NCI-H2227 (cell line): ENCODE measurements around the gene TTLL11.

Experiments used
- DNase-seq: peaks from one replicate; lab custom pipeline; 2025; ENCODE audit not compliant: unreplicated experiment; lab: John Stamatoyannopoulos, UW

Gene TTLL11

GRCh38 chr9:122053567-122054350 is 39.3 kb downstream of the TTLL11 start:
- no peak for DNase-seq

DNA sequence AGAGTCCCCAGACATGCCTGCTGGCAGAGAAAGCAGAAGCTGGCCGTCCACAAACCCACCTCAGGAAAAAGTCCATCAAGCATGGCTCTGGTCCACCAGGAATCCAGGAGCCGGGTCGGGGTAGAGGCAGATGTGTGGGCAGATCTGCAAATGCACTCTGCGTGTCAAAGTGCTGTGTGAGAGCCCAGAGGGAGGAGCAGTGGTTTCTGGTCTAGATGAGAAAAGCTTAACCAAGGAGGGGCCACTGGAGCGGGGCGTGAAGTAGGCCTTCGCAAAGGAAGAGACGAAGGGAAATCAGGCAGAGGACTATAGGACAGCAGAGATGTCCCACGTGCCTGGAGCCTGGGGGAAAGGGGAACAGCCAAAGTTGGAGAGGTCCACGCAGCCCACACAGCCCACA is 40.0 kb downstream of the TTLL11 start:
- DNase-seq, result no peak

GRCh38 chr9:122051351-122052321 is 41.5 kb downstream of the TTLL11 start:
- no peak for DNase-seq

DNA sequence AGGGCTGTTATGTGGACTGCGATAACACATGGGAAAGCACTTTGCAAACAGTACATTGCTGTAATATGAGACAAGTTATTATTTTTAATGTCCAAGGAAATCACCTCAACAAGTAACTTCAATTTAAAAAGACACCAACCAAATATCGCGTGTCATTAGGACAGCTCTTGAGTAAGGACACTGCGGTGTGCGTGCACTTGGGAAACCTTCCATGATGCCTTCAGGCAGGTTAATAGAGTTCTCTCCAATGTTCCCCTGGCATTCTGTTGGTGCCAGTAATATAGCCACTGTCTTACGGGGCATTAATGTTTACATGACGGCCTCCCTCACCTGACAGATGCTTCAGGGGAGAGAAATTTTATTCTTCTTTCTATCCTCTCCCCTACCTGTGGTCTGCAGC is 42.9 kb downstream of the TTLL11 start:
- no peak for DNase-seq

DNA sequence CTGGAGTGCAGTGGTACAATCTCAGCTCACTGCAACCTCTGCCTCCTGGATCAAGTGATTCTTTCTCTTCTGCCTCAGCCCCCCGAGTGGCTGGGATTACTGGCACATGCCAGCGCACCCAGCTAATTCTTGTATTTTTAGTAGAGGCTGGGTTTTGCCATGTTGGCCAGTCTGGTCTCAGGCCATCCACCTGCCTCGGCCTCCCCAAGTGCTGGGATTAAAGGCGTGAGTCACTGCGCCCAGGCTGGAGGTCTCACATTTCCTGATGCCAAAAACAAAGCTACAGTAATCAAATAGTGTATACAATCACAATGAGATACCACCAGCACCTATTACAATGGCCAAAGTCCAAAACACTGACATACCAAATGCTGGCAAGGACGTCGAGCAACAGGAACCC is 51.1 kb downstream of the TTLL11 start:
- DNase-seq, result no peak

DNA sequence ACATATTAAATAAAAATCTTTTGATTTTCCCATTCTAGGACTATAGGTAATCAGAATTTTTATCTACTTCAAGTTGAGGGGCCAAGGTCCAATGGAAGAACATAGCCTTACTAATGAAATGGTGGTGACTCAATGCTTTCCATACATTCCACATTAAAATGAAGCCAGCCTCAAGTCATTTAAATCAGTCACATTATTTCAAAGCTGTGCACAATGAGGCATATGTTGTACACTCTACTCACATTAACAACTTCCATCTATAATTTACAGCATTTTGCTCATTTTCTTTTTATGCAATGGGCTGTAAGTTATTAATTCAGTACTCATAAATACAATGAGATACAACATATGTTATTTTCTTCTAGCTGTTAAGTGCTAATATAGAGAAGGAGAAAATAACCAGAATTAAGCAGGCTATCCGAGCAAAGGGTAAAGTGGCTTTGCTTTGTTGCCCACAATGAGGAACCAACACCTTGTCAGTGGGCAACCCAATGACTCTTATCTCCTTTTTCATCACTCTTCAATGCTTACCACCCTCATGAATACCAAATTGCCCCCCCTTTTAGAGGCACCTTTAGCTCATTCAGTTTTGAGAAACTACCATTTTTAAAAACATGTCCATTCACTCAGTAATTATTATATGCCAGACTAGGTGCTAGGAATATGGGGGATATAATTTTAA is 52.4 kb downstream of the TTLL11 start:
- DNase-seq, result no peak

GRCh38 chr9:122039234-122039633 is 53.9 kb downstream of the TTLL11 start:
- no peak for DNase-seq

- no peak for DNase-seq
Observed at GRCh38 chr9:122036988-122037387, 56.1 kb downstream of the TTLL11 start.

DNA sequence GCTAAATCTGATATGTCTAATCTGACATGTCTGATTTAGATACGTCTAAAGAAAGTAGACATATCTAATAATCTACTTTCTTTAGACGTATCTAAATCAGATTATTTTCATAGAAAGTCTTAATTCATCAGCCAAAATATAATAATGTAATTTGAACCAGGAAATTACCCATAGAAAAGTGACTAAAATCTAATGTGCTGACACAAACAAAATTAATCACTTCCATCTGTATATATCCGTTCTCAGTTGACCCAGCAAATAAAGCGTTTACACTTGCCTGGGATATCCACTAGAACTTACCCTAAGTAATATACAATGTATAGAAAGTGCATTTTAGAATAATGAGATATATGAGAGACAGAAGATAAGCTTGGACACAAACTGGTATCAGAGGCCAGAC is 56.7 kb downstream of the TTLL11 start:
- no peak for DNase-seq

GRCh38 chr9:122033775-122034373 is 59.2 kb downstream of the TTLL11 start:
- DNase-seq, result no peak

DNA sequence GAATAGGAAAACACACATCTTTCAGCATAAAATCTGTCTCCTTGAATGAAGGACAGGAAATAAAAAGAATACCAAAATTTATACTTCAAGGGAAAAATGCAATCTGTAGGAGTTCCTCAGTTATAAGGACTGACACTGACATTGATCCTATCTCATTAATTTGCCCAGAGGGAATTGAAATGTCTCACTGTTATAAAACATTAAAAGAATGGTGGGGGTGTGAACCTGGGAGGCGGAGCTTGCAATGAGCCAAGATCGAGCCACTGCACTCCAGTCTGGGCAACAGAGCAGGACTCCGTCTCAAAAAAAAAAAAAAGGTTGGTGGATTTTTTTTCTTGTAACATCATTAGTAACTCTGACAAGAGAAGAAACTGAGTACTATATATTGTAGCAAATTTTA is 60.8 kb downstream of the TTLL11 start:
- no peak for DNase-seq

- DNase-seq, result no peak
Observed at GRCh38 chr9:122031776-122032175, 61.3 kb downstream of the TTLL11 start.

DNA sequence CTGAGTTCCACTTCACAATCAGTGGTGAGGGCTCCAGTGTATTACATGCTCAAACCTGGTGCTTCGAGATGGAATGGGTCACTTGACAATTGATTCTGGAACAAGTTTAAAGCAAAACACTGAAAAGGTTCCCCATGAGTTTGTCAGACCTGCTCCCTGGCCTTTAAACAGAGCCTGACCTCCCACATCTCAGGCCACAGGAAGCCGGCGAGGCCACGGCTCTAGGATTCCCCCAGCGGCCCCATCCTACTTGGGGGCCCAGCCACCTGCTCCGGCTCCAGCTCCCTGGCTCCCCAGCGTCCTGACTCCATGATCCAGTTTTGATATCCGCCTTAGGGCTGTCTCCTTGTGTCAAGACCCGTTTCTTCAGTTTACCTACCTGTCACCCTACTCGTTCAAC is 62.0 kb downstream of the TTLL11 start:
- no peak for DNase-seq

- DNase-seq, result no peak
Observed at GRCh38 chr9:122030357-122030756, 62.8 kb downstream of the TTLL11 start.

DNA sequence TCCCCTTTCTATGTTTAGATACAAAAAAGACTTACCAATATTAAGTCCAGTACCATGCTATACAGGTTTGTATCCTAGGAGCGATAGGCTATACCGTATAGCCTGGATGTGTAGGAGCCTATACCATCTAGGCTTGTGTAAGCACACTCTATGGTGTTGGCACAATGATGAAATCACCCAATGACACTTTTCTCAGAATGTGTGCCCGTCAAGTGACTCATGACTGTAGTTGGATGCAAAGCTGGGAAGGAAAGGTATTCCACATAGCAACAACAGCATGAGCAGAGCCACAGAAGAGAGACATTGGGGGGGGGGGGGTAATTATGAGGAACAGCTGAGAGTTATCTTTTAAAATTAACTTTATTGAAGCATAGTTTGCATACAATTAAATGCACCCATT is 63.2 kb downstream of the TTLL11 start:
- no peak for DNase-seq

- no peak for DNase-seq
Observed at GRCh38 chr9:122028089-122028488, 65.0 kb downstream of the TTLL11 start.

DNA sequence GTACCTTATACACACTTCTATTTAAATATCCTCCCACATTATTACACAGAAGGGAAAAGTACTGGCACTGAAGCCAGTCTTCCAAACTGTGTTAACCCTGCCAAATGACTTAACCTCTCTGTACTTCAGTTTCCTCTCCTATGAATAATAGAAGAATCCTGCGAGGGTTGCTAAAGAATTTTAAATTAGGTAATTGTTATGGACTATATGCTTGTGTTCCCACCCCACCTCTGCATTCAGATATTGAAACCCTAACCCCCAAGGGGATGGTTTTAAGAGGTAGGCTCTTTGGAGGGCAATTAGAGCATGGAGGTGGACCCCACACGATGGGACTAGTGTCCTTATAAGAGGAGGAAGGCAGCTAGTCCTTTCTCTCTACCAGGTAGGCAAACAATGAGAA is 72.7 kb downstream of the TTLL11 start:
- no peak for DNase-seq

DNA sequence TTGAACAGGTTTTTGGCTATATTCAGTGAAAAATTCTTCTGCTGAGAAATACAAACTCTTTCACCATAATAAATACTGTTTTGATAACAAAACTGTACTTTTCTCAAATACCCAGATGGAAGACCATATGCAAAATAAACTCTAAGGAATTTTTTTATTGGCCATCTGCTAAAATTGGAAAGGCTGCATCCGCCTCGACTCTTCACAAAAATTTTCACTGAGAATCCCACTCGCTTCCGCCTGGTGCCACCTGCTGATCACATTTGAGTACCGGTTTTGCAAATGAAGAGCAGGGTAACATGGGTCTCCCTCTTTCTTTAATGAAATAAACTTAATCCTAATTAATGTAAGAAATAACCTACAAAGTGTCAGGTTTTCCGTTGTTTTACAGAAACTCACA is 76.4 kb downstream of the TTLL11 start:
- DNase-seq, result no peak

DNA sequence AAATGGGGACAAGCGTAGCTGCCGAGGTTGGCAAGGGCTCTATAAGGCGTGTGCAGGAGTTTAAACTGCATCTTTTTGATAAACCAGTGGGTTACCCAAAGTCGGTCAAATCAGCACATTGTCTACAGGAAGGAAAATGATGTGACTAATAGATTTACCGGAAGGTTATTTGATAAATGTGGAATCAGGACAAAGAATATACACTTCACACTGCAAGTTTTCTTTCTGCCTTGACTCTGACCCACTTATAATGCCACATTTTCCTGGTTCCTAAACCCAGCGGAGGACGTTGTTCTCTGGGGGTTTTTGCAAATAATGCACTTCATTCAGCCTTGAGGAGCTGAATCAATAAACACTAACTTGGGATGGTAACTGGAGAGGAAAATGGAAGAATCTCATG is 76.8 kb downstream of the TTLL11 start:
- no peak for DNase-seq

DNA sequence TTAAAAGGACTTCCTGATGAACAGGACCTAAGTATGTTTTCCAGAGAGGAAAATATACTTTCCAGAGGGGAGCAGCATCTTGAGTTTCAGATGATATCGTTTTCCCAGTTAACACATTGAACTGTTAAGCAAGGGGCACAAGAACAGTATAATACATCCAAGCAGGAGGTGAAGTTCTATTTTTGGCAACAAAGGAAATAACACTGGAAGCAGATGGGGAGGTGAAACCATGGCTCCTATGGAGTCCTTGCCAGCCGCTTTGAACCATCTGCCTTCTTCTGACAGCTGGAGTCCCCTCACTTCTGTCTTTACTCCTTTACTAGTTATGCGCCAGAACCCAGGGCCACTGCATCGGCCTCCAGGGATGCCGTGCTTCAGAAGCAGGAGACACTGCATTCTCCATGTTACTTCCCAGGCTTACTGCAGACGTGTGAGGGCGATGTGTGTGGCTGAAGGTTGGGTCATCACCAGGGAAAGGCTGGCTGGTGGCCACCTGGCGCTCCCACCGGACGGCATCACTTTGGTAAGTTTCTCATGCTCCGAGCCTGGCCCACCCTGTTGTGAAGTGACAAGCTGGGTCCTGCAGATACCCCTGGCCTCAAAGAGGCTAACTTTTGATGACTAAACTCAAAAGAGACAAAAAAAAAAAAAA is 77.8 kb downstream of the TTLL11 start:
- no peak for DNase-seq
